ENCODE data around the gene SPRN.

SPRN gene

GRCh38 chr10:133422807-133423771 is 1.3 kb downstream of the SPRN start:
- TF ChIP-seq GATA3 (IDR thresholded peaks at IDR 0.05; ENCODE audit: low read depth, low read length) (no peak), GATA2 (IDR thresholded peaks at IDR 0.05; ENCODE audit: low read depth, low read length) (no peak)

- no peak for TF ChIP-seq GATA3 (IDR thresholded peaks at IDR 0.05; ENCODE audit: low read depth, low read length)
- no peak for TF ChIP-seq GATA2 (IDR thresholded peaks at IDR 0.05; ENCODE audit: low read depth, low read length)
These were observed 2.1 kb downstream of the SPRN start for GRCh38 chr10:133422223-133422806.

- TF ChIP-seq GATA2 (IDR thresholded peaks at IDR 0.05; ENCODE audit: low read depth, low read length), result no peak
- no peak for TF ChIP-seq GATA3 (IDR thresholded peaks at IDR 0.05; ENCODE audit: low read depth, low read length)
These were observed 2.8 kb downstream of the SPRN start for GRCh38 chr10:133421336-133422222.

DNA sequence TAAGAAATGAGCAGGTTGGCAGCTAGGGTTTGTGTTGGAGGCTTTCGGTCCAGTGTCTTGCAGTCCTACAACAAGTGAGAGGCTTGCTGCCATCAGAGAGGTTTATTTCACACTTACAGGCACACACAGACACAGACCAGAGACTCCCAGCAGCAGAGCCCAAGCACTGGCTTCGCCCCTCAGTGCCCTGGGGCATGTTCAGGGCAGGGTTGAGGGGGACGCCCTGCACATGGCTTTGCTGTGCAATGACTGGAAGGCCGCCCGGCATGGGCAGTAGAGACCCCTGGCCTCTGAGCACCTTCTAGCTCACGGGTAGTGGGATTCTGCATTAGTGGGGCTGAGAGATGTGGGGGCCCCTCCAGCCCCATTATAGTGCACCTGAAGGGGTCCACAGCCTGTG is 3.8 kb downstream of the SPRN start:
- TF ChIP-seq GATA3 (IDR thresholded peaks at IDR 0.05; ENCODE audit: low read depth, low read length) (no peak), GATA2 (IDR thresholded peaks at IDR 0.05; ENCODE audit: low read depth, low read length) (no peak)

GRCh38 chr10:133420028-133420427 is 4.4 kb downstream of the SPRN start:
- TF ChIP-seq GATA2 (IDR thresholded peaks at IDR 0.05; ENCODE audit: low read depth, low read length) (no peak), GATA3 (IDR thresholded peaks at IDR 0.05; ENCODE audit: low read depth, low read length) (no peak)

DNA sequence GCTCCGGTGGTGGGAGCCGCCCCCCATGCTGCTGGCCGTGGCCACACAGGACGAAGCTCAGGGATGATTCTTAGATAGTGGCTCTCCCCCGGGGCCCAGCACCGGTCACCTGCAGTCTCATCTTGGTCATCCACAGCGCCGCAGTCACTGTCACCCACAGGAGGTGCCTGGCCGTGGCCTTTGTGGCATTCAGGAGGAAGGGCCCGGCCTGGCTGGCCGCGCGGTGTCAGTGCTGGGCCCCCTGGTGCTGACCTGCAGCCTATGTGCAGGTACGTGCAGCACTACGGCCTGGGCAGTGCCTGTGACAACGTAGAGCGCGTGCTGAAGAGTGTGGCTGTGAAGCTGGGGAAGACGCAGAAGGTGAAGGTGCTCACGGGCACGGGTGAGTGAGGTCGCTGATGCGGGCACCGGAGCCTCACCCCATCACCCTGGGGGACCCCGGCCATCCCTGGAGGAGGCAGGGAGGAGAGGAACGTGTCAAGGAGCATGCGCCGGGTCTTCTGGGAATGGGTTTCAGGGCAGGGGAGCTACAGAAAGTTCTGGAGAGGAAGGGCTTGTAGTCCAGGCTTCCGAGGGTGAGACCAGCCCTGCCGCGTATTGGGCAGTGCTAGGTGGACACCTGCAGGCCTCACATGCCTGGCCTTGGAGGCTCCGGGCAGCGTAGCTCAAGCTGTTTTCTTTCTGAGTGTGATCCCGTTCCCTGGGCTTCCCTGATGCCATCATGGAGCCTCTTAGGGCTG is 5.0 kb downstream of the SPRN start:
- no peak for TF ChIP-seq GATA3 (IDR thresholded peaks at IDR 0.05; ENCODE audit: low read depth, low read length)
- no peak for TF ChIP-seq GATA2 (IDR thresholded peaks at IDR 0.05; ENCODE audit: low read depth, low read length)

DNA sequence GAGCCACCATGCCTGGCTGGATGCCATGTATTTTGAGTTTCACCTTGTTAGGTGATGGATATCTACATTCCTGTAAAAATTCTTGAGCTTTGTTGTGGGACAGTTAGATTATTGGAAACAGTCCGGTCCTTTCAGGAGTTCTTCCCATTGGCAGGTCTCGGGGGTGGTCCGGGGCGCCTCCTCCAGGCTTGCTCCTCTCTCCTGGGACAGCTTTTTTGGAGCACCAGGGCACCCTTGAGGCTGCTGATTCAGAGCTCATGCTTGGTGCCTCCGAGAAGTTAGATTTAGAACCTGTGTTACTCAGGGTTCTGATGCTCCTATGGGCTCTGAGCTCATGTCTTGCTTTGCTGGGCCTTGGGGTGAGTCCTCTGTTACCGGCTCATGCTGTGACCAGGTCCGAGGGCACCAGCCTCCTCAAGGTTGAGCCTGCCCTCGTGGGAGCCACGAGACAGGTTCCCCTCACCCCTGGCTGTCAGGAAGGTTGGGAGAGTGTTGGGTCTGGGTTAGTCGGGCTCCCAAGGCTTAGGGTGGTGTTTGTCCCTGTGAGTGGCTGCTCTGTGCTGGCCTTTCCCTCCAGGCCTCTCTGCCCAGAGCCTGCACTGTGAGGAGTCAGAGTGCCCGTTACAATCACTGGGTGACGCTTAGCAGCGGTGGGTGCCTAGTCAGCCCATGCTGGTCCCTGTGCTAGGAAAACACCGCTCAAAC is 6.0 kb downstream of the SPRN start:
- TF ChIP-seq GATA3 (IDR thresholded peaks at IDR 0.05; ENCODE audit: low read depth, low read length), result no peak
- TF ChIP-seq GATA2 (IDR thresholded peaks at IDR 0.05; ENCODE audit: low read depth, low read length), result no peak

DNA sequence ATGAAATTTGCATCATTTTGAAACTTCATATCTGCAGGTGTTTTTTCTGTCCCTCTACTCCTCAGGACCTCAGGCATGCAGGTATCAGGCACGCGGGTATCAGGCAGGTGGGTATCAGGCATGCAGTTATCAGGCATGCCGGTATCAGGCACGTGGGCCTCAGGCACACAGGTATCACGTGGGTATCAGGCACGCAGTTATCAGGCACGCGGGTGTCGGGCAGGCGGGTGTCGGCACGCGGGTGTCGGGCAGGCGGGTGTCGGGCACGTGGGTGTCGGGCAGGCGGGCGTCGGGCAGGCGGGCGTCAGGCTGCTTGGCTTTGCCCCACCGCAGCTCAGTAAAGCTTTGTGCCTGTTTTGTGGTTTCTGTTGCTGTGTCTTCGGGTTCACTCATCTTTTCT is 8.7 kb downstream of the SPRN start:
- TF ChIP-seq GATA3 (IDR thresholded peaks at IDR 0.05; ENCODE audit: low read depth, low read length) (no peak), GATA2 (IDR thresholded peaks at IDR 0.05; ENCODE audit: low read depth, low read length) (no peak)

- no peak for TF ChIP-seq GATA3 (IDR thresholded peaks at IDR 0.05; ENCODE audit: low read depth, low read length)
- TF ChIP-seq GATA2 (IDR thresholded peaks at IDR 0.05; ENCODE audit: low read depth, low read length), result no peak
These were observed 12.1 kb downstream of the SPRN start for GRCh38 chr10:133412381-133412711.

DNA sequence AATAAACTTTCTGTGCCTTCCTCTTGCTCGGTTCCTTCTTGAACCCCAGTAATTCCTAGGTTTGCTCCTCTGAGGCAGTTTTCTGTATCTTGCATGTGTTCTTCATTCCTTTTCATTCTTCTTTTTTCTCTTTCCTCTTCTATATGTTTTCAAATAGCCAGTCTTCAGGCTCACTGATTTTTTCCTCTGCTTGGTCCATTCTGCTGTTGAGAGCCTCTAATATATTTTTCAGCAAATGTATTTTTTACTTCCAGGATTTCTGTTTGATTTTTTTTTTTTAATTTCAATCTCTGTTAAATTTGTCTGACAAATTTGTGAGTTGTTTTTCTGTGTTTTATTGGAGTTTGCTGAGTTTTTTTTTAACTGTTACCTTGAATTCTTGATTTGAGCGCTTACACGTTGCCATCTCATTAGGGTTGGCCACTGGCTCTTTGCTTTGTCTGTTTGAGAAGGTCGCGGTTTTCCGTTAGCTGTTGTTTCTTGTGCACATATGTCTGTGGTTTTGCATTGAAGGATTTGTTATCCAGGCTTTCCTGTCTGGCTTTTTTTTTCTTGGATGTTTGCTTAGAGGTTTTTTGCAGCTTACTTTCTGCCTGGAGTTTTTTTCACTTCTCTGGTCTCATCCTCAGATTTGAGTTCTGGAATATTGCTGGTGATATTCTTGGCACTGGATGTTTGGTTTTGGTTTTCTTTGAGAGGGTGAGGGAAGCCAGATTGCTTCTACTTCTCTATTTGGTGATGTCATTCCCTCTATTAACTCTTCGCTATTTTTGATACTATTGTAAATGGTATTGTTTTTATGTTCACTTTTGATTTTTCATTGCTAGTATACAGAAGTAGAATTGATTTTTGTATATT is 12.7 kb downstream of the SPRN start:
- TF ChIP-seq GATA3 (IDR thresholded peaks at IDR 0.05; ENCODE audit: low read depth, low read length), result no peak
- no peak for TF ChIP-seq GATA2 (IDR thresholded peaks at IDR 0.05; ENCODE audit: low read depth, low read length)

GRCh38 chr10:133405844-133406527 is 18.4 kb downstream of the SPRN start:
- TF ChIP-seq GATA3 (IDR thresholded peaks at IDR 0.05; ENCODE audit: low read depth, low read length), result no peak
- no peak for TF ChIP-seq GATA2 (IDR thresholded peaks at IDR 0.05; ENCODE audit: low read depth, low read length)

GRCh38 chr10:133405272-133405671 is 19.2 kb downstream of the SPRN start:
- TF ChIP-seq GATA2 (IDR thresholded peaks at IDR 0.05; ENCODE audit: low read depth, low read length) (no peak), GATA3 (IDR thresholded peaks at IDR 0.05; ENCODE audit: low read depth, low read length) (no peak)

Measured in SH-SY5Y (cell line).